Measurements from ENCODE around the gene SHCBP1.

SHCBP1 gene

GRCh38 chr16:46620266-46621005 is 743 bp downstream of the SHCBP1 start:
- DNase-seq (ENCODE audit: low read depth in 2 of 3, low spot score in 2 of 3): no peak

DNA sequence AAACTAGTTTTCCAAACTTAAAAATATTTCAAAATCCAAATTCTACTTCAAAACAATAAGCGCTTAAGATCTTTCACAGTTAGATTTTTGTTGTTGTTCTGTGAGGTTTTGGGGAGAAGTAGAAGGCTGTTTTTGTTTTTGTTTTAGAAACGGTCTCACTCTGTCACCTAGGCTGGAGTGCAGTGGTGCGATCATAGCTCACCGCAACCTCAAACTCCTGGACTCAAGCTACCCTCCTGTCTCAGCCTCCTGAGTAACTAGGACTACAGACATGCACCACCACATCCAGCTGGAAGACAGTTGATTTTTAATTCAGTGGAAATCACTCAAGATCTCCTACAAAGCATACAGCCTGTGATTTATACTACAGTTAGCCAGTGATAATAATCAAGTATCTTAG is 2.7 kb downstream of the SHCBP1 start:
- DNase-seq (ENCODE audit: low read depth in 2 of 3, low spot score in 2 of 3): no peak

DNA sequence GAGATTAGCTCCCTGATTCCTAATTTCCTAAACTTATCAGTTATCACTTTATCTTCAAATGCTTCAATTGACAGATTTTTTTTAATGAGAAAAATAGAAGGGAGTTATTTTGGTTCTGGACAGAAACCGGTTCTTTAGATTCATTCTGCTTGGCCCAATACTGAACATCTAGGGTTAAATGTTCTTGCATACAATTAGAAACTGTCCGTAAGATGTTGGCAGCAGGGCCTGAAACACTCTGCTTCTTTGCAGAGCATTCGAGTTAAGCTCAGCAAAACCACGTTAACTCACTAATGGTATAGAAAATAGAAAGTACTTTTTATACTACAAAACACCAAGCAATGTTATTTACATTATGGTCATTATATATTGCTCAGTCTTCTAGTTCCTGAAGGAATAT is 7.2 kb downstream of the SHCBP1 start:
- DNase-seq (ENCODE audit: low read depth in 2 of 3, low spot score in 2 of 3): no peak

- DNase-seq (ENCODE audit: low read depth in 2 of 3, low spot score in 2 of 3): no peak
These were observed 7.8 kb downstream of the SHCBP1 start for GRCh38 chr16:46613352-46613751.

- no peak for DNase-seq (ENCODE audit: low read depth in 2 of 3, low spot score in 2 of 3)
These were observed 9.1 kb downstream of the SHCBP1 start for GRCh38 chr16:46612121-46612520.

DNA sequence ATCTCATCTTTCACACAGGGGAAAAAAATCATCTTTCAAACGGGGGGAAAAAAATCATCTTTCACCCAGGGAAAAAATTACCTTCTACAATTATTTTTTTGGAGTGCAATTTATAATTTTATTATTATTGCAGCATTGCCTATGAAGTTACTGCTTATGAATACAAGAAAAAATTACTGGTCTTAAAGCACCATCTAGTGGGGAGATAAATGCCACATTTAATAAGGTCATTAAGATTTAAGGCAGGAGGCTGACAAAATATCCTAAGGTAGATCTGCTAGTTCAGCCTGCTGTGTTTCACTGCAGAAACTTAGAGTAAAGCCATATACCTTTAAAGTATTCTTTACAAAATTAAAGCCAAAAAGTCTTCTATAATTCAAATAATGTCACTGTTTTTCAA is 13.7 kb downstream of the SHCBP1 start:
- no peak for DNase-seq (ENCODE audit: low read depth in 2 of 3, low spot score in 2 of 3)

- no peak for DNase-seq (ENCODE audit: low read depth in 2 of 3, low spot score in 2 of 3)
These were observed 14.9 kb downstream of the SHCBP1 start for GRCh38 chr16:46606231-46606630.

DNA sequence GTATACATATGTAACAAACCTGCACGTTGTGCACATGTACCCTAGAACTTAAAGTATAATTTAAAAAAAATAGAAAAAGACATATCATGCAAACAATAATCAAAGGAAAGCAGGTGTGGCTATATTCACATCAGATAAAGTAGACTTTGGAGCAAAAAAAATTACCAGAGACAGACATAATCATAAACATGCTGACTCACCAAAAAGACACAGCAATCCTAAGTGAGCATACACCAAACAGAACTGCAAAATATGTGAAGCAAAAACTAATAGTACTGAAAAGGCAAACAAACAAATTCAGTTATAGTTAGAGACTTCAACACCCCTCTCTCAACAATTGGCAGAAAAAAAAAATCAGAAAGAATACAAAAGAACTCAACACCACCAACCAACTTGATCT is 29.9 kb downstream of the SHCBP1 start:
- DNase-seq (ENCODE audit: low read depth in 2 of 3, low spot score in 2 of 3): no peak

DNA sequence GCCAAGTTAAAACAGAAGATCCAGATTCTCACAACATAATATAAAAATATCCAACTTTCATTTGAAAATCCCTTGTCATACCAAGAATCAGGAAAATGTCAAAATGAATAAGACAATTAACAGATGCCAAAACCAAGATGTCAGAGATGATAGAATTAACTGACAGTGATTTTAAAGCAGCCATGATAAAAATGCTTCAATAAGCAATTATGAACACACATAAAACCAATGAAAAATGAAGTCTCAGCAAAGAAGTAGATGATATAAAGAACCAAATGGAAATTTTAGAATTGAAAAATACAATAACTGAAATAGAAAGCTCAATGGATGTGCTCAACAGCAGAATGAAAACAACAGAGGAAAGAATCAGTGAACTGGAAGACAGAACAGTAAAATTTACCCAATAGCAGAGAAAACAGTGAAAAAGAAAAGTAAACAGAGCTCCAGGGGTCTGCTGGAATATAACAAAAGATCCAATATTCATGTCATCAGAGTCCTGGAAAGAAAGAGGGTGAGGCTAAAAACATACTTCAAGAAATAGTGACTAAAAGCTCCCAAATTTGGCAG is 35.1 kb downstream of the SHCBP1 start:
- no peak for DNase-seq (ENCODE audit: low read depth in 2 of 3, low spot score in 2 of 3)

DNA sequence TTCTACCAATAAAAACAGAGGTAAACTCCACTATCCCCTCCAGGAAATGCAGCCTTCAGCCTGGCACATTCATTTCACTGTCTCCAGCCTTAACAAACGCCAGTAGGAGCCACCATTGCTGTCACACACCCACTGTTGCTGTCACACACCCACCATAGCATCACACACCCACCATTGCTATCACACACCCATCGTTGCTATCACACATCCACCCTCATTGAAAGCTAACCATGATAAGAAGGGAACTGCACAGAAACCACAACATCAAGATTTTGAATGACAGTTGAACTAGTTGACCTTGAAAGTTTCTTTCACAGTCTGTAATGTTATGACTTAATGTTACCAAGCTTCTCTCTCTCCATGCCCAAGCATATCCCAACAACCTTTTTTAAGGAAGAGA is 38.1 kb downstream of the SHCBP1 start:
- no peak for DNase-seq (ENCODE audit: low read depth in 2 of 3, low spot score in 2 of 3)

DNA sequence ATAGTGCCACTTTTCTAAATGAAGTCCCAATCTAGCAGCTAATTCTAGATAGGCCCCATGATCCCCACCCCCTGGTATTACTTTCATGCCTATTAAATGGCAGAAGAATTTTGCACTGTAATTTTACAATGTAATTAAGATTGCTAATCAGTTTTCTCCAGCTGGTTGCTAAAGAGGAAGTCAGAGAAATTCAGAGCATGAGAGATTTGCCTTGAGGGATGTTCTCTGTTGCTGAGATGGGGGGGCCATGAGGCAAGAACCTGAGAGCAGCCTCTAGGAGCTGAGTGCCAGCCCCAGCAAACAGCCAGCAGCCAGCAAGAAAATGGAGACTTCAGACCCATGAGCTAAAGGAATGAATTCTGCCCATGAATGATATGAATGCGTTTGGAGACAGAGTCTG is 38.9 kb downstream of the SHCBP1 start:
- no peak for DNase-seq (ENCODE audit: low read depth in 2 of 3, low spot score in 2 of 3)

DNA sequence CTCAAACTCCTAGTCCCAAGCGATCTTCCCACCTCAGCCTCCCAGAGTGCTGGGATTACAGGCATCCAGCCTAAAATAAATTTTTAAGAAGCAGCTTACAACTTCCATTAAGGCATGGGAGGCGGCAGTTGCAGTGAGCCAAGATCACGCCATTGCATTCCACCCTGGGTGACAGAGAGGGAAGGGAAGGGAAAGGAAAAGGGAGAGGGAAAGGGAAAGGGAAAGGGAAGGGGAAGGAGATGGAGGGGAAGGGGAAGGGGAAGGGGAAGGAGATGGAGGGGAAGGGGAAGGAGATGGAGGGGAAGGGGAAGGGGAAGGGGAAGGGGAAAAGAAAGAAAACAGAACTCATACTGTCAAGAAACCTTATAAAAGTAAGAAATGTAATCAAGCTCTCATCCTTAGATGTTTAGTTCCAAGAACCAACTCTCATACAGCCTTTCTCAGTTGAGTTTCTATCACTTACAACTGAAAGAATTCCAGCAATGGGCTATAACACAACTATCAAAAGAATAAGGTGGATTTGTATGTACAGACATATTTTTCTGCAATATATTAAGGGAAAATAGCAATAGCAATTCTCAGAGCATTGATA is 43.1 kb downstream of the SHCBP1 start:
- no peak for DNase-seq (ENCODE audit: low read depth in 2 of 3, low spot score in 2 of 3)

DNA sequence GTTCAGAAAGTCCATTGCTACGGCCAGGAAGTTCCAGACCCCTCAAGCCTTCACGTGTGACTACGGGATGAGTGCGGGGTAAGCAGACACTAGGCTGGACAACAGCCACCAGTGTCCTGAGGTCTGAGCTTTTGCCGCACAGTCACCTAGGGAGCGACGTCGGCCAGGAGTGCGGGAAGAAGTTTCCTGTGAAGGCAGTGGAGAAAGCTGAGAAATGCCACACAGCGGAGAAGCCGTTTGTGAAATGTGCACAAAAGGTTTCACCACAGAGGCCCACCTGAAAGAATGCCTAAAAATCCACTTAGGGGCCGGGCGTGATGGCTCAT is 47.4 kb downstream of the SHCBP1 start:
- no peak for DNase-seq (ENCODE audit: low read depth in 2 of 3, low spot score in 2 of 3)

GRCh38 chr16:46573008-46573833 is 48.0 kb downstream of the SHCBP1 start:
- no peak for DNase-seq (ENCODE audit: low read depth in 2 of 3, low spot score in 2 of 3)

DNA sequence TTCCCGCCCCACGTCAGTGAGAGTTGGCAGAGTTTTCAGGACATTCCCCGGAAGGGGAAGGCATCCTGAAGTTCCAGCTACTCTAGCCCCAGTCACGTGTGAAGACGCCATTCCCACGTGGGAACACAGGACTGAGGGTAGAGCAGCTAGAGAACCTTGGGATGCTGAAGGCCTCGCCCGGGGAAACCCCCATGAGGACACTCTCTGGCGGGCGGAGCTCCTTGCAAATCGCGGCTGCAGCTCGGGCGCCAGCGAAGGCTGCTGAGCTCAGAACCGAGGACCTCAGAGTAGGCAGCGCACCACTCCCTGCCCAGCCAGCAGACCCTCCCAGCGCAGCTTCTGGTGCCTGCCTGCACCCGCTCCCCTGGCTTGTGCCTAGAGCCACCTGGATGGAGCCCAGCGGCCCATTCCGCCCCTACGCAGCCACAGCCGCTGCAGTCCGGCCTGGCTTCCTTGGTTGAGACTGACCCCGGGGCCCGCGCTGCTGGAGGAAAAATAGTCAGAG is 51.9 kb downstream of the SHCBP1 start:
- DNase-seq (ENCODE audit: low read depth in 2 of 3, low spot score in 2 of 3): no peak

GRCh38 chr16:46568472-46569230 is 52.5 kb downstream of the SHCBP1 start:
- no peak for DNase-seq (ENCODE audit: low read depth in 2 of 3, low spot score in 2 of 3)

- DNase-seq (ENCODE audit: low read depth in 2 of 3, low spot score in 2 of 3): no peak
These were observed 58.2 kb downstream of the SHCBP1 start for GRCh38 chr16:46562979-46563378.

DNA sequence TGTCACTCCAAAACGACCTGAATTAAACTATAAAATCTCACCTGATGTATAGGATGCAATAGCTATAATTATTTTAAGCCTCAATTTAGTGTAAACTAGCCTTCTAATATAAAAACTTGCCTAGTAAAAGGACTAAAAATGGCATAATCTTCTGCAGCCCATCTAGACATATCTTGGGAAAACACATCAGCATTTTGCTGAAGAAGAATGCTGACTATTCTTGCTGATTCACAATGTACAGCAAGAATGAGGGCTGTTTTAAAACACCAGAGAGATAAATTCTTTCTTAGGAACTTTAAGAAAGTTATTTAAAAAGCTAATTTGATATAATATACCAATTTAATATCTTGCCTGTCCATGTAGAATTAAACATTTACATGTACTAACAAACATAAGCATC is 63.2 kb downstream of the SHCBP1 start:
- no peak for DNase-seq (ENCODE audit: low read depth in 2 of 3, low spot score in 2 of 3)

DNA sequence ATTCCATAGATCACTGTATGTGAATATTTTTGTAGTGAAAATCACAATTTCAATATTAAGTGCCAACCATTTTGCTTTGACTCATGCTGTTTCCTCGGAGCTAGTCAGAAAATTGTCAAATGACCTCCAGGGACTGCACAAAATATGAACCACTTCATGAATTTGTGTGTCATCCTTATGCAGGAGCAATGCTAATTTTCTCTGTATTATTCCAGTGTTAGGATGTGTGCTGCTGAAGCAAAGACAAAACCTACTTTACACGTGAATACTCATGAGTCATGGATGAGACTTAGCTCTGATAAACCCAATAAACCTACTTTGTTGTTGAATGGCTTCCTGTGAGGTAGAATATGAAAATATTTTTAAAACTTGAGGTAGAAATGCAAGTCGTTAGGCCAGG is 65.2 kb downstream of the SHCBP1 start:
- DNase-seq (ENCODE audit: low read depth in 2 of 3, low spot score in 2 of 3): no peak

DNA sequence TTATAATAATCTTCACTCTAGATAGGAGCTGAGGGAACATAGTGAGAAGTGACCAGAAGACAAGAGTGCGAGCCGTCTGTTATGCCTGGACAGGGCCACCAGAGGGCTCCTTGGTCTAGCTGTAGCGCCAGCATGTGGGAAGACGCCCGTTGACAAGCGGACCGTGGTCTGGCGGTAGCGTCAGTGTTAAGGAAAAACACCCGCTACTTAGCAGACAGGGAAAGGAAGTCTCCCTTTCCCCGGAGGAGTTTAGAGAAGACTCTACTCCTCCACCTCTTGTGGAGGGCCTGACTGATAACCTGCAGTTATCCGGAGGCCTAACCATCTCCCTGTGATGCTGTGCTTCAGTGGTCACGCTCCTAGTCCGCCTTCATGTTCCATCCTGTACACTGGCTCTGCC is 66.7 kb downstream of the SHCBP1 start:
- DNase-seq (ENCODE audit: low read depth in 2 of 3, low spot score in 2 of 3): peak in 1 of 3 experiments; percentile 22

DNA sequence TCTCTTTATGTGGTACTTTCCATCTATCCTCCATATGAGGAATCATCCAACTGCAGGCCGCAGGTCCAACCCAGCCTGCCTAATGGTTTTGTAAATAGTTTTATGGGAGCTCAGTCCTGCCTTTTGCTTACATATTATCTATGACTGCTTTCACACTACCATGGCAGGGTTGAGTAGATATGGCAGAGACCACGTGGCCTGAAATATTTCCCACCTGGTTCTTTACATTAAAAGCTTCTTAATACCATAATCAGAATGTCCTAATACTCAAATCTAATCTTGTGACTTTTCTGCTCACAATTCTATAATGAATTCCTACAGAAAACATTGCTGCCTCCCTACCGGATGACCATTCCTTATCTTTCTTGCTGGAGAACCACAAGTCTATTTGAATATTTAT is 71.7 kb downstream of the SHCBP1 start:
- no peak for DNase-seq (ENCODE audit: low read depth in 2 of 3, low spot score in 2 of 3)

Measured in activated CD8-positive, alpha-beta memory T cell treated with anti-CD3 and anti-CD28 coated beads for 48 hours (primary cell).